HEK293 (cell line): Measurements from ENCODE around the gene KPNA1.

Experiments
- CTCF ChIP-seq: fragments of 450-650 bp; formaldehyde crosslinking; IDR thresholded peaks from 2 replicates; pipeline ENCODE4 v1.5.1; 2016; ENCODE audit warnings: missing biosample characterization, missing genetic modification characterization
- EGR2 ChIP-seq: fragments of 450-650 bp; formaldehyde crosslinking; IDR thresholded peaks from 2 replicates; pipeline ENCODE4 v1.5.1; 2016; ENCODE audit warnings: low read depth, missing biosample characterization, missing genetic modification characterization
- SP2 ChIP-seq: fragments of 450-650 bp; formaldehyde crosslinking; IDR thresholded peaks from 2 replicates; pipeline ENCODE4 v1.5.1; 2016; ENCODE audit warnings: missing biosample characterization, missing genetic modification characterization
- ZFP41 ChIP-seq: fragments of 450-650 bp; formaldehyde crosslinking; IDR thresholded peaks from 2 replicates; pipeline ENCODE4 v1.5.1; 2016; ENCODE audit warnings: missing biosample characterization, missing genetic modification characterization, borderline replicate concordance
- TF ChIP-seq, protein P1 (sequence below): fragments of 450-650 bp; formaldehyde crosslinking; IDR thresholded peaks from 2 replicates; pipeline ENCODE4 v1.5.1; 2016; ENCODE audit warnings: missing biosample characterization, missing genetic modification characterization

- TF ChIP-seq, protein P1, sequence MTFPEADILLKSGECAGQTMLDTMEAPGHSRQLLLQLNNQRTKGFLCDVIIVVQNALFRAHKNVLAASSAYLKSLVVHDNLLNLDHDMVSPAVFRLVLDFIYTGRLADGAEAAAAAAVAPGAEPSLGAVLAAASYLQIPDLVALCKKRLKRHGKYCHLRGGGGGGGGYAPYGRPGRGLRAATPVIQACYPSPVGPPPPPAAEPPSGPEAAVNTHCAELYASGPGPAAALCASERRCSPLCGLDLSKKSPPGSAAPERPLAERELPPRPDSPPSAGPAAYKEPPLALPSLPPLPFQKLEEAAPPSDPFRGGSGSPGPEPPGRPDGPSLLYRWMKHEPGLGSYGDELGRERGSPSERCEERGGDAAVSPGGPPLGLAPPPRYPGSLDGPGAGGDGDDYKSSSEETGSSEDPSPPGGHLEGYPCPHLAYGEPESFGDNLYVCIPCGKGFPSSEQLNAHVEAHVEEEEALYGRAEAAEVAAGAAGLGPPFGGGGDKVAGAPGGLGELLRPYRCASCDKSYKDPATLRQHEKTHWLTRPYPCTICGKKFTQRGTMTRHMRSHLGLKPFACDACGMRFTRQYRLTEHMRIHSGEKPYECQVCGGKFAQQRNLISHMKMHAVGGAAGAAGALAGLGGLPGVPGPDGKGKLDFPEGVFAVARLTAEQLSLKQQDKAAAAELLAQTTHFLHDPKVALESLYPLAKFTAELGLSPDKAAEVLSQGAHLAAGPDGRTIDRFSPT (tag by site-specific recombination) = no peak
- TF ChIP-seq ZFP41 (no peak), EGR2 (tag by site-specific recombination) (no peak), CTCF (tag by site-specific recombination) (no peak), SP2 (tag by site-specific recombination) (no peak)
These were observed 93.6 kb downstream of the KPNA1 start for GRCh38 chr3:122421101-122421500.
